Measurements from ENCODE around the gene PIF1. TPM values are rescaled to one million over a fixed set of nuclear protein-coding genes. Genes with fewer than 3 reads are reported as not detected.
A peak's percentile ranks its signal among the peaks of the same experiment; 100 is the strongest.

Gene PIF1
- total RNA-seq, 3 donors from 2014 or later (not counting 1 experiment from before 2014, with no cell fraction given), result 6.2 to 23.9 (median 9.7) TPM

DNA sequence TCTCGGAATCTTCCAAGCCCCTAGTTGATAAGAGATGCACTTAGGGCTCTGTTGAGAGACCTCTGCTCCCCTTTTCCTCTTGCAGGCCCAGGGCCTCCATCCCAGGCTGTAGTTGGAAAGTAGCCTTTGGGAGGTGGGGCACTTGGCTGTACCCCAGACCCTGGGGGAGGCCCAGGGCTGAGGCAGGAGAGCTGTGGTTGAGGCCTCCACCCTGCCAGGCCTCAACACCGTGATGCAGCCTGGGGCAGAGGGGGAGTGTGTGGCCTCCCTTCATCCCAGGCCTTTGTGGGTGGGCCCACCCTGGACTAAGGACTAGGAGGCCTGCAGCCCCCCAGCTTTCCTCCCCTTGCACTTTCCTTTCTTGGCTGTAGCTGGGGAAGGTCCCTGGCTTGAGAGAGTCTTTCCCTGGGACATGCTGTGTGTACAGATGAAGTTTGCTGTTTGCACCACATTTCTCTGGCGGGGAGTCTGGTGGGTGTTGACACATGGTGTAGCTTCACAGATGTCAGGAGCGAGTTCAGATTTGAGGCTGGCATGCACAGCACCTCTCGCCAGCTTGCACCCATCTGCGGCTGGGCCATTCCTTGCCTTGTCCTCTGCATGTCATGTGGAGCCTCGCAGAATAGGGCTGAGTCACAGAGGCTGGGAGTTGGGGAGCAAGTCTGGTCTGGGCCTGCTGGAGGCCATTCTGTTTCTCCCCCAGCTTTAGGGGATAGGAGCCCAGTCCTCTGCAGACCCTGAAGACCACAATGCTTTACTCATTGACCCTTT is 29.9 kb upstream of the PIF1 start:
- TF ChIP-seq, protein P1, sequence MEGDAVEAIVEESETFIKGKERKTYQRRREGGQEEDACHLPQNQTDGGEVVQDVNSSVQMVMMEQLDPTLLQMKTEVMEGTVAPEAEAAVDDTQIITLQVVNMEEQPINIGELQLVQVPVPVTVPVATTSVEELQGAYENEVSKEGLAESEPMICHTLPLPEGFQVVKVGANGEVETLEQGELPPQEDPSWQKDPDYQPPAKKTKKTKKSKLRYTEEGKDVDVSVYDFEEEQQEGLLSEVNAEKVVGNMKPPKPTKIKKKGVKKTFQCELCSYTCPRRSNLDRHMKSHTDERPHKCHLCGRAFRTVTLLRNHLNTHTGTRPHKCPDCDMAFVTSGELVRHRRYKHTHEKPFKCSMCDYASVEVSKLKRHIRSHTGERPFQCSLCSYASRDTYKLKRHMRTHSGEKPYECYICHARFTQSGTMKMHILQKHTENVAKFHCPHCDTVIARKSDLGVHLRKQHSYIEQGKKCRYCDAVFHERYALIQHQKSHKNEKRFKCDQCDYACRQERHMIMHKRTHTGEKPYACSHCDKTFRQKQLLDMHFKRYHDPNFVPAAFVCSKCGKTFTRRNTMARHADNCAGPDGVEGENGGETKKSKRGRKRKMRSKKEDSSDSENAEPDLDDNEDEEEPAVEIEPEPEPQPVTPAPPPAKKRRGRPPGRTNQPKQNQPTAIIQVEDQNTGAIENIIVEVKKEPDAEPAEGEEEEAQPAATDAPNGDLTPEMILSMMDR (IDR thresholded peaks at IDR 0.05), result no peak
- intact Hi-C loops (cut with micrococcal nuclease), result no loop called here
- Histone ChIP-seq H3K36me3 (ENCODE audit: control insufficient read depth, insufficient read depth, low read length) (peaks cover 63% of the 10 kb centered on the region), H3K4me1 (ENCODE audit: control insufficient read depth, insufficient read depth, low read length) (peaks cover 65% of the 10 kb centered on the region), H3K27ac (ENCODE audit: low read length) (no peak overlapping the region), H3K4me3 (ENCODE audit: low read length) (no peak overlapping the region), H3K27me3 (ENCODE audit: control insufficient read depth, insufficient read depth, low read length) (no peaks in the 10 kb centered on the region), H3K9me3 (ENCODE audit: control insufficient read depth, insufficient read depth, low read length) (no peaks in the 10 kb centered on the region)
- H3K4me3 Mint-ChIP-seq, result peak overlapping the region; percentile 67
- ATAC-seq, result no peak
- H3K36me3 Mint-ChIP-seq, result no peaks in the 10 kb centered on the region
- DNase-seq, result no peak
- 66% methylated on average over 7 of the region's 7 CpGs for WGBS (ENCODE audit: insufficient coverage)
- no peaks in the 10 kb centered on the region for H3K9me3 Mint-ChIP-seq
- peaks cover 74% of the 10 kb centered on the region in 2 donors for H3K4me1 Mint-ChIP-seq
- no peaks in the 10 kb centered on the region for H3K27me3 Mint-ChIP-seq (ENCODE audit: low read depth in 2 of 2)
- H3K27ac Mint-ChIP-seq, result peak overlapping the region; percentile 84

DNA sequence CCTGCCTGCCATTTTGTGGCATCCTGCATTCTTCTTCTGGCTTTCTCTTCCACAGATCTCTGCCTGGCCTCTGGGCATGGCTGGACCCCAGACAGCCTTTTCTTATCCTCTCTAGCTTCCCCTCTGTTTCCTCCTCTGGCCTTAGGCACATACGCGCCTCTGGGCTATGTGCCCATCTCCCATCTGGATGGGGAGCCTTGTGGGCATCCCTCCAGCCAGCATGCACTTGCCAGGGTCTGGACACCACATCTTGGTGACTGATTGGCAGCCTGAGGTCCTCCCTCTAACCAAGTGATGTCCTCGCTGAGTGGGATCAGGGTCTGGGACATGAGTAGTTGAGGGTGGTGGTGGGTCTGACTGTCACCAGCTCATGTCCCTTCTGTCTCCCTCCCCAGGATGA is 29.1 kb upstream of the PIF1 start:
- H3K27me3 Mint-ChIP-seq (ENCODE audit: low read depth in 2 of 2), result no peaks in the 10 kb centered on the region
- intact Hi-C loops (cut with micrococcal nuclease), result no loop called here
- no peak overlapping the region for H3K4me3 Mint-ChIP-seq
- peak overlapping the region; percentile 84 for H3K27ac Mint-ChIP-seq
- no peaks in the 10 kb centered on the region for H3K36me3 Mint-ChIP-seq
- peaks cover 66% of the 10 kb centered on the region for H3K4me1 ChIP-seq (ENCODE audit: control insufficient read depth, insufficient read depth, low read length)
- no peaks in the 10 kb centered on the region for H3K27me3 ChIP-seq (ENCODE audit: control insufficient read depth, insufficient read depth, low read length)
- TF ChIP-seq, protein P1 (IDR thresholded peaks at IDR 0.05), result no peak
- no peak overlapping the region for H3K27ac ChIP-seq (ENCODE audit: low read length)
- H3K9me3 Mint-ChIP-seq, result no peaks in the 10 kb centered on the region
- DNase-seq, result no peak
- WGBS (ENCODE audit: insufficient coverage), result 89% methylated on average over 3 of the region's 3 CpGs
- no peaks in the 10 kb centered on the region for H3K9me3 ChIP-seq (ENCODE audit: control insufficient read depth, insufficient read depth, low read length)
- no peak overlapping the region for H3K4me3 ChIP-seq (ENCODE audit: low read length)
- peaks cover 72 to 73% of the 10 kb centered on the region in 2 donors for H3K4me1 Mint-ChIP-seq
- H3K36me3 ChIP-seq (ENCODE audit: control insufficient read depth, insufficient read depth, low read length), result peaks cover 60% of the 10 kb centered on the region
- no peak for ATAC-seq

DNA sequence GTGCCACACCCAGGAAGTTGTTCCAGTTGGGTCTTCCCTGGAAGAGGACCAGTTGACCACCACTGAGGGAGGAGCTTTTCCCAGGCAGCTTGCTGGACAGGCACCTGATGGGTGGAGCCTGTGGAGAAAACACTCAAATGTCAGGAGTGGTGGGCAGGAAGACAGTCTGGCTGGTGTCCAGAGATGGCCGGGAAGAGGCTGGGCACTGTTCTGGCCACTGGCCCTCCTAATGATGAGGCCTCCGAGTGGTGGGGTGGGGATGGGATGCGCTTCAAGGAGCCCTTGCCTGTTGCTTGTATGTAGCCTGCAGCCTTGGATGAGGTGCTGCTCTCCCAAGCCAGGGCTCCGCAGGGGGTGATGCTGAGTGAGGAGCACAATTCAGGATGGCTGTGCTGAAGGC is 28.6 kb upstream of the PIF1 start:
- Histone ChIP-seq H3K36me3 (ENCODE audit: control insufficient read depth, insufficient read depth, low read length) (peaks cover 56% of the 10 kb centered on the region), H3K4me1 (ENCODE audit: control insufficient read depth, insufficient read depth, low read length) (peaks cover 62% of the 10 kb centered on the region), H3K27me3 (ENCODE audit: control insufficient read depth, insufficient read depth, low read length) (no peaks in the 10 kb centered on the region), H3K27ac (ENCODE audit: low read length) (no peak overlapping the region), H3K4me3 (ENCODE audit: low read length) (no peak overlapping the region), H3K9me3 (ENCODE audit: control insufficient read depth, insufficient read depth, low read length) (no peaks in the 10 kb centered on the region)
- Mint-ChIP-seq H3K4me3 (no peak overlapping the region), H3K27ac (peak overlapping the region; percentile 84), H3K36me3 (no peaks in the 10 kb centered on the region), H3K9me3 (no peaks in the 10 kb centered on the region), H3K27me3 (ENCODE audit: low read depth in 2 of 2) (no peaks in the 10 kb centered on the region), H3K4me1 (peaks cover 68 to 69% of the 10 kb centered on the region in 2 donors)
- no peak for ATAC-seq
- DNase-seq, result no peak
- 73% methylated on average over 4 of the region's 4 CpGs for WGBS (ENCODE audit: insufficient coverage)
- TF ChIP-seq, protein P1 (IDR thresholded peaks at IDR 0.05), result no peak
- intact Hi-C loops (cut with micrococcal nuclease), result no loop called here

DNA sequence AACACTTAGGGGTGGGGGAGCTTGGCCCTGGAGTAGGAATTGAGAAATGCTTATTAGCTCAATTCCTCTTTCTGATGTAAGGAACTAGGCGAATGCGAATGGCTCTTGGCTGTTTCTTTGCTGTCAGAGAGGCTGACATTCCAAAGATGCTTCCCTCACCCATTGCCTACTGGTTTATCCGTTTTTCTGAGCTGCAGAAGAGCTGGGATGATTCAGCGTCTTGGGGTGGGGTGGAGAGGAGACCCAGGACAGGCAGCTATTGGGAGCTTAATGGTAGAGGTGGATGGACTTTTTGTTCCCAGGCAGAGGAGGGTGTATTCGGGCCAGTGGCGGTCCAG is 26.0 kb upstream of the PIF1 start:
- H3K9me3 ChIP-seq (ENCODE audit: control insufficient read depth, insufficient read depth, low read length), result no peaks in the 10 kb centered on the region
- no peak overlapping the region for H3K27ac ChIP-seq (ENCODE audit: low read length)
- no peaks in the 10 kb centered on the region for H3K27me3 Mint-ChIP-seq (ENCODE audit: low read depth in 2 of 2)
- intact Hi-C loops (cut with micrococcal nuclease), result no loop called here
- H3K4me1 Mint-ChIP-seq, result peaks cover 64 to 66% of the 10 kb centered on the region in 2 donors
- 81% methylated on average over 6 of the region's 6 CpGs for WGBS (ENCODE audit: insufficient coverage)
- ATAC-seq (no peak), DNase-seq (no peak)
- TF ChIP-seq, protein P1 (IDR thresholded peaks at IDR 0.05), result no peak
- H3K9me3 Mint-ChIP-seq, result no peaks in the 10 kb centered on the region
- no peaks in the 10 kb centered on the region for H3K27me3 ChIP-seq (ENCODE audit: control insufficient read depth, insufficient read depth, low read length)
- H3K4me3 ChIP-seq (ENCODE audit: low read length), result no peak overlapping the region
- peaks cover 60% of the 10 kb centered on the region for H3K36me3 ChIP-seq (ENCODE audit: control insufficient read depth, insufficient read depth, low read length)
- H3K4me1 ChIP-seq (ENCODE audit: control insufficient read depth, insufficient read depth, low read length), result peaks cover 60% of the 10 kb centered on the region
- no peak overlapping the region for H3K4me3 Mint-ChIP-seq
- peak overlapping the region; percentile 42 to 72 for H3K27ac Mint-ChIP-seq
- no peaks in the 10 kb centered on the region for H3K36me3 Mint-ChIP-seq

Data from natural killer cell (primary cell).